ENCODE results near the gene SPRING1.

SPRING1 gene

GRCh38 chr12:116739381-116739887 lies 1.6 kb upstream of the SPRING1 start:
- DNase-seq = no peak

DNA sequence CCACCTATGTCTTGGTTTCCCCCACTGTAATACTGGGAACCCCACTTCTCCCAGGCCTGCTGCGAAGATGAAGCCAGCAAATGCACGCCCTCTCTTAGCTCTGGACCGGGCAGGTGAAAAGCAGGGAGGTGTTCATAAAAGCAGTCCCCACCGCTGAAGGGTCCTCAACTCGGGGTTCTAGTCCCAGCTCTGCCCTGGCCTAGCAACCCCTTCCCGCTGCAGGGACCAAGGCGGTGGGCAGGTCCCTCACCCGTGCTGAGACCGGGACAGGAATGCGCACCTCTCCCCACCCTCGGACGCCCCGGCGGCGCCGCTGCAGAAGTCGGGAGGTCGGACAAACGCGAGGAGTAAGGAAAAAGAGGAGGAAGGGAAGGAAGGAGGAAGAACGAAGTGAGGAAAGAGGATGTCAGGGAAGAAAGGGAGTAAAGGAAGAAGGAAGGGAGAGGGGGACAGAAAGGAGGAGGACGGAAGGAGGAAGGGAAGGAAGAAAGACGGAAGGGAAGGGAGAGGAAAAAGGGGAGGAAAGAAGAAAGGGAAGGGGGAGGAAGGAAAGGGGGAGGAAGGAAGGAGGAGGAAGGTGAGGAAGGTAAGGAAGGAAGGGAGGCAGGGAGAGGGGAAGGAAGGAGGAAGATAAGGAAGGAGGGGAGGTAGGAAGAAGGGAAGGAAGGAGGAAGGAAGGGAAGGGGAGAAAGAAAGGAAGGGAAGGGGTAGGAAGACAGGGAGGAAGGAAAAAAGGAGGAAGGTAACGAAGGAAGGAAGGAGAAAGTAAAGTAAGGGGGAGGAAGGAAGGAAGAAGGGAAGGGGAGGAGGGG lies 701 bp downstream of the SPRING1 start:
- no peak for DNase-seq

GRCh38 chr12:116735951-116736599 lies 1.8 kb downstream of the SPRING1 start:
- no peak for DNase-seq

DNA sequence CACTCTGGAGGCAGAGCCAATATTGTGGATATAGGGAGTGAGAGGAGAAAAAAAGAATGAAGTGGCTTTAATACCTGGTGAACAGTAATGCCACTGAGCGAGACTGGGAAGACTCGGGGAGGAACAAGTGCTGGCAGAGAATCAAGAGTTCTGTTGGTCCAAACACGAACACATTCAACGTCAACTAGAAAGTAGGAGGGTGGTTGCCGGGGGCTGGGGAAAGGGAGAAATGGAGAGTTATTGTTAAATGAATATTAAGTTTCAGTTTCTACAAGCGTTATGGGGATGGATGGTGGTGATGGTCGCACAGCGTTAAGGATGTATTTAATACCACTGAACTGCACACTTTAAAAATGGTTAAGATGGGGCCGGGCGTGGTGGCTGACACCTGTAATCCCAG lies 2.8 kb downstream of the SPRING1 start:
- no peak for DNase-seq

- no peak for DNase-seq
These were observed 3.6 kb downstream of the SPRING1 start for GRCh38 chr12:116734156-116734768.

DNA sequence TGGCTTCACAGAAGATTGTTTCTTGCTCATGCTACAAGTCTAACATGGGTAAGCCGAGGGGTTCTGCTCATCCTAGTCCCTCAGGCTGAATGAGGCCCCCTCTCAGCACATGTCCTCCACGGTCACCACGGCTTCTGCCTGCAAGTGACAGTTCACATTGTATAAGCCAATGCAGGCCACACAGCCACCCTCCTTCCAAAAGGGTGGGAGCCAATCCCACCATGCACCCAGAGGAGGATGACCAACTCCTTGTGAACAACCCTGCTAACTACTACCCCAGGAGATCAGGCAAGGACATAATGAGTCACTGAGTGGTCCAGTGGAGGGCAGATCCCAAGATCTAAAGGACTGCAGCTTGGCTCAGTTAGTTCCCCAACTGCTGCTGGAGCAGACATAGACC lies 6.1 kb downstream of the SPRING1 start:
- no peak for DNase-seq

- no peak for DNase-seq
These were observed 10.0 kb downstream of the SPRING1 start for GRCh38 chr12:116727891-116728290.

DNA sequence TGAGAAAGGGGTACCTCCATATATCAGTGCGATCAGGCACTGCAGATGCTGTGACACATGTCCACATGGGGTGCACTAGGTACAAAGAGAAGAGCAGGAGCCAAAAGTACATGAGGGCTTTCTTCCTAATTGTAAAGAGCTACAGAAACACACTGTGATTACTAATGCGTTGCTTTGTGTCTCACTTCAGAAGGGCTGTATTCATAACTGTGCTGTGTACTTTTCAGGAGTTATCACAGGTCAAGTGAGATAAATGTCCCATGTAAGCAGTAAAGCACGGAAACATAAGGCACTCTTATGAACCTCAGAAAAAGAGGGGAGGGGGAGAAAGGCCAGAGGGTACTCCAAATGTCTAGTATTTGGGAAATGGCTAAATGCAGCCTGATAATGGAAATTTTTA lies 10.6 kb downstream of the SPRING1 start:
- no peak for DNase-seq

DNA sequence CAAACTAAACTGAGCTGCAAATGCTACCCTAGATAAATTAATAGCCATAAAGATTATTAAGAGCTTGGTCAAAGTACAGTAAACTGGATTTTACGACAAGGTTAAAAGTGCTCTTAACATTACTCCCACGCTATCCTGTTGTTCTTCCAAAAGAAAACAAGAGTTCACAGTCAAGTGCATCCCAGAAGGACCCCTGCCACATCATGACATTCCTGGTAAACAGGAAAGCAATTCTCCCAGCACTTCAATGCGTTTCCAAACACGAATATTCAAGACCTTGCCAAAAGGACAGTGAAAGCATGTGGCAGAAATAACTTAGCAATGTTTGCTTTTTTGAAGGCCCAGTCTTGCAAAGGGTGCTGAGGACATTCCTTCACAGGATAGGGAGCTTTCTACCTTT lies 11.2 kb downstream of the SPRING1 start:
- no peak for DNase-seq

GRCh38 chr12:116722245-116722644 lies 15.6 kb downstream of the SPRING1 start:
- DNase-seq = no peak

DNA sequence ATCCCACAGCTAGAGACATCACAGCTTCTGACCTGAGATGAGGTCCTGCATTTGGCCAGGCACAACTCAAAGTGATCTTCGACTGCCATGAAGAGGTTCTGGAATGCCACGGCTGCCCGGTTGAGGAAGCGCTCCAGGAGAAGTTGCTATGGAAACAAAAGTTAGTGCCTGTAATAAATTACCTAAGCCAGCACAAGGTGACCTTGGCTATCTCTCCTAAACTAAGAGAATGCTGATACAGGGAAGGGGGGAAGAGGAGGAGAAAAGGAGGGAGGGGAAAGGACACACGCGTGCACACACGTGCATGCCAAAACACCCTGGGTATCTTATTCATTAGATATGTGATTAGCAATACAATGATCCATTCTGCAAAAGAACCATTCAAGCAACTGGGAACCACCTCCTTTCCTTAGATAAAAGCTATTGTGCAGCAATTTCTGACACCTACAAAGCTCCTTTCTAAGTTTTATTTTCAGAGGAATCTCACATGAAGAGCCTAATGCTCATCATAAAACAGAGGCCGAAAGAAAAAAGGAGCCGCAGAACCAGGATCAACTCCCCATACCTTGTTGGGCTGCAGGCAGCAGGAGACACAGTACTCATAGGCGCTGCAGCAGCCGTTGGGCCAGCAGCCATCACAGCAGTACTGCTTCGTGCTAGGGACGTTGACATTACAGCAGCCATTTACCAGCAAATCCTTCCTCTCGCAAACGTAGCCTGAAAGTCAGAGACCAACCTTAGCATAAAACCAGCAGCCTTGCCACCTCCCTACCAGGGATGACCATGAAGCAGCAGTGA lies 17.9 kb downstream of the SPRING1 start:
- DNase-seq = no peak

- no peak for DNase-seq
These were observed 19.0 kb downstream of the SPRING1 start for GRCh38 chr12:116718655-116719454.

- DNase-seq = no peak
These were observed 20.1 kb downstream of the SPRING1 start for GRCh38 chr12:116717466-116718437.

- DNase-seq = no peak
These were observed 23.7 kb downstream of the SPRING1 start for GRCh38 chr12:116714175-116714574.

DNA sequence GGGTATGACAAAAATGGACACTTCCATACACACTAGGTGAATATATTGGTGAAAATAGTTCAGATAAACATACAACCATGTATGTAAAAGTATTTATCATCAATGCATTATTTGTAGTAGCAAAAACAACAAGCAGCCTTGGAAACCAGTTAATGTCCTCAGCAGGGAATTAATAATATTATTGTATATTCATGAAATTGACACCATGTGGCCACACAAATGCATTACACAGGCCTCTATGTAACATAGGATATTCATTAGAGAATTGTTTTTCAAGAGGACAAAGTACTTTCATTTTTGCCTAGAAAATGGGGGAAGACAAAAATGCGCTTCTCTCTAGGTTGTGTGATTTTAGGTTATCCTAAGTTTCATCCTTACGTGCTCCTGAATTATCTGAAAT lies 24.3 kb downstream of the SPRING1 start:
- DNase-seq = no peak

DNA sequence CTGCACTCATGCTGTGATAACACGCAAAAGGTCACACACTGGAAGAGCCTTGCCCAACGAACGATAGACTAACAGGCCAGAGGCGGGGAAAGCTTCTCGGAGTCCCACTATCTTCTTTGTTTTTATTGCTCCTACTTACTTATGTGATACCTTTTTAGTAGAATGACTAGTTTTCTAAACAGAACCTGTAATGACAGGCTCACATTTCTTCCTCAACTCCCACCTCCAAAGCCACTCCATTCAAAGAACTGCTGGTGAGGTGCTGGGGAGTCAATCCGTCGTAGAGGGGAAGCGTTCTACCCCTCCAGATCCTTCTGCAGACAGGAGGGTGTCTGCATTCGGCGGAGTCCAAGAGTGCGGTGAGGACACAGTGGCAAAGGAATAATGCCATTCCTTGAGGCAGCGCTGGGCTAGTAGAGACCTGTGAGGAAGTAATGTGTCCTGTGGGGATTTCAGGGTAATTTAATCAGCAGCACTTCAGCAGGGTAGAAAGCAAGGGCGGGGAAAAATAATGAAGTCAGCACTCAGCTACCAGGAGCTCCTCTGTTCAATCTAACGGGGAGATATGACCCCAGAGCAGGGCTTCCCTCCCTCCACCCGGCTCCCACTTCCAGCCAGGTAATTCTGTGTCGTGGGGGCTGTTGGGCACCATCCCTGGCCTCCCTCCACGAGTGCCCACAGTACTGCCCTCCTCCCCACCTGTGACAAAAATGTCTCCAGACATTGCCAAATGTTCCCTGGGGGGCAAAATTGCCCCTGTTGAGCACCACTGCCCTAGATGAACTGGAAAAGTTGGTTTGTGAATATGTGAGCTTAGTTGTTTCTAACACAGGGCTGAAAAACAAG lies 25.2 kb downstream of the SPRING1 start:
- DNase-seq = no peak

- no peak for DNase-seq
These were observed 27.3 kb downstream of the SPRING1 start for GRCh38 chr12:116710370-116711150.

- no peak for DNase-seq
These were observed 28.1 kb downstream of the SPRING1 start for GRCh38 chr12:116709768-116710167.
